ENCODE data around the gene CCNL2. TPM values are rescaled to one million over a fixed set of nuclear protein-coding genes. Genes with fewer than 3 reads are reported as not detected.

Gene CCNL2
- total RNA-seq, 1 donor from 2014 or later, result 261 TPM

- peaks cover 24% of the 10 kb centered on the region for H3K36me3 Mint-ChIP-seq (ENCODE audit: low read depth)
These were observed 889 bp upstream of the CCNL2 start for GRCh38 chr1:1399872-1400575.

GRCh38 chr1:1398677-1399186, 403 bp downstream of the CCNL2 start:
- H3K4me3 Mint-ChIP-seq, result peak overlapping the region; percentile 98
- no peak overlapping the region for H3K27ac Mint-ChIP-seq (ENCODE audit: unreplicated experiment)
- no peaks in the 10 kb centered on the region for H3K9me3 Mint-ChIP-seq
- H3K27me3 Mint-ChIP-seq (ENCODE audit: low read depth), result peaks cover 3% of the 10 kb centered on the region
- no peak for DNase-seq (ENCODE audit: low read depth, low spot score)
- peaks cover 23% of the 10 kb centered on the region for H3K36me3 Mint-ChIP-seq (ENCODE audit: low read depth)
- TF ChIP-seq CTCF (conservative IDR thresholded peaks at IDR 0.05), result no peak
- peaks cover 33% of the 10 kb centered on the region for H3K4me1 Mint-ChIP-seq

More at GRCh38 chr1:1399872-1400575, 889 bp upstream of the CCNL2 start:
- H3K4me3 Mint-ChIP-seq, result peak overlapping the region; percentile 94
- H3K27me3 Mint-ChIP-seq (ENCODE audit: low read depth), result peaks cover 3% of the 10 kb centered on the region
- H3K27ac Mint-ChIP-seq (ENCODE audit: unreplicated experiment), result peak overlapping the region; percentile 27
- TF ChIP-seq CTCF (conservative IDR thresholded peaks at IDR 0.05), result no peak
- no peaks in the 10 kb centered on the region for H3K9me3 Mint-ChIP-seq
- H3K4me1 Mint-ChIP-seq, result peaks cover 33% of the 10 kb centered on the region
- DNase-seq (ENCODE audit: low read depth, low spot score), result peak; percentile 14

GRCh38 chr1:1397839-1398523, 1.2 kb downstream of the CCNL2 start:
- Mint-ChIP-seq H3K9me3 (no peaks in the 10 kb centered on the region), H3K4me1 (peaks cover 29% of the 10 kb centered on the region), H3K27ac (ENCODE audit: unreplicated experiment) (peak overlapping the region; percentile 89), H3K36me3 (ENCODE audit: low read depth) (peaks cover 23% of the 10 kb centered on the region), H3K27me3 (ENCODE audit: low read depth) (peaks cover 3% of the 10 kb centered on the region), H3K4me3 (peak overlapping the region; percentile 98)
- no peak for TF ChIP-seq CTCF (conservative IDR thresholded peaks at IDR 0.05)
- no peak for DNase-seq (ENCODE audit: low read depth, low spot score)

GRCh38 chr1:1395166-1395565, 4.0 kb downstream of the CCNL2 start:
- DNase-seq (ENCODE audit: low read depth, low spot score), result no peak

DNA sequence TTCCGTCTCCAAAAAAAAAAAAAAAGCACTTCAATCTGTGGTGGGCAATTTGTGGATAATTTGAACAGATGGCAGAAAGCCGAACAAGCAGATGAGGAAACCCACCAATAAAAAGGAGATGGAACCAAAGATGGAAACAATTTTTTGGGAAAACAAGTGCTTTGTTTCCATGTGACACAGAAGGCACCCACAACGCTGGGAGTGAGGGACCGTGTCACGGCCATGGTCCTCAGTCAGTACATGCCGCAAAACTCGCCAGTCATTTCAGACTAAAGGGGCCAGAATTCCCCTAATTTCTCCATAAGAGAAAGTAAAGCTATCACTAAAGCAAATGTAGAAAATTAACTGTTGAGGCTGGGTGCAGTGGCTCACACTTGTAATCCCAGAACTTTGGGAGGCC, 5.0 kb downstream of the CCNL2 start:
- peaks cover 3% of the 10 kb centered on the region for H3K27me3 Mint-ChIP-seq (ENCODE audit: low read depth)
- no peak overlapping the region for H3K27ac Mint-ChIP-seq (ENCODE audit: unreplicated experiment)
- H3K9me3 Mint-ChIP-seq, result no peaks in the 10 kb centered on the region
- H3K4me1 Mint-ChIP-seq, result peaks cover 11% of the 10 kb centered on the region
- H3K36me3 Mint-ChIP-seq (ENCODE audit: low read depth), result peaks cover 28% of the 10 kb centered on the region
- no peak for TF ChIP-seq CTCF (conservative IDR thresholded peaks at IDR 0.05)
- DNase-seq (ENCODE audit: low read depth, low spot score), result no peak
- peak overlapping the region; percentile 43 for H3K4me3 Mint-ChIP-seq

More at GRCh38 chr1:1395166-1395565, 4.0 kb downstream of the CCNL2 start:
- no peak overlapping the region for H3K27ac Mint-ChIP-seq (ENCODE audit: unreplicated experiment)
- H3K4me3 Mint-ChIP-seq, result peak overlapping the region; percentile 82
- peaks cover 24% of the 10 kb centered on the region for H3K36me3 Mint-ChIP-seq (ENCODE audit: low read depth)
- H3K27me3 Mint-ChIP-seq (ENCODE audit: low read depth), result peaks cover 3% of the 10 kb centered on the region
- H3K9me3 Mint-ChIP-seq, result no peaks in the 10 kb centered on the region
- TF ChIP-seq CTCF (conservative IDR thresholded peaks at IDR 0.05), result no peak
- H3K4me1 Mint-ChIP-seq, result peaks cover 17% of the 10 kb centered on the region

Measured in neural crest cell (in vitro differentiated cells).